HL-60 (cell line): Measurements from ENCODE around the gene PAM16.

ENCODE experiments used
- POLR2AphosphoS5 ChIP-seq: IDR thresholded peaks from 2 replicates; pipeline ENCODE4 v1.6.1; 2012; ENCODE audit warnings: low read depth
- TF ChIP-seq, protein P1 (sequence below): IDR thresholded peaks from one replicate; pipeline ENCODE4 v1.5.1; 2011; ENCODE audit warnings: low read length, control low read depth, inconsistent platforms; ENCODE audit not compliant: insufficient read depth

DNA sequence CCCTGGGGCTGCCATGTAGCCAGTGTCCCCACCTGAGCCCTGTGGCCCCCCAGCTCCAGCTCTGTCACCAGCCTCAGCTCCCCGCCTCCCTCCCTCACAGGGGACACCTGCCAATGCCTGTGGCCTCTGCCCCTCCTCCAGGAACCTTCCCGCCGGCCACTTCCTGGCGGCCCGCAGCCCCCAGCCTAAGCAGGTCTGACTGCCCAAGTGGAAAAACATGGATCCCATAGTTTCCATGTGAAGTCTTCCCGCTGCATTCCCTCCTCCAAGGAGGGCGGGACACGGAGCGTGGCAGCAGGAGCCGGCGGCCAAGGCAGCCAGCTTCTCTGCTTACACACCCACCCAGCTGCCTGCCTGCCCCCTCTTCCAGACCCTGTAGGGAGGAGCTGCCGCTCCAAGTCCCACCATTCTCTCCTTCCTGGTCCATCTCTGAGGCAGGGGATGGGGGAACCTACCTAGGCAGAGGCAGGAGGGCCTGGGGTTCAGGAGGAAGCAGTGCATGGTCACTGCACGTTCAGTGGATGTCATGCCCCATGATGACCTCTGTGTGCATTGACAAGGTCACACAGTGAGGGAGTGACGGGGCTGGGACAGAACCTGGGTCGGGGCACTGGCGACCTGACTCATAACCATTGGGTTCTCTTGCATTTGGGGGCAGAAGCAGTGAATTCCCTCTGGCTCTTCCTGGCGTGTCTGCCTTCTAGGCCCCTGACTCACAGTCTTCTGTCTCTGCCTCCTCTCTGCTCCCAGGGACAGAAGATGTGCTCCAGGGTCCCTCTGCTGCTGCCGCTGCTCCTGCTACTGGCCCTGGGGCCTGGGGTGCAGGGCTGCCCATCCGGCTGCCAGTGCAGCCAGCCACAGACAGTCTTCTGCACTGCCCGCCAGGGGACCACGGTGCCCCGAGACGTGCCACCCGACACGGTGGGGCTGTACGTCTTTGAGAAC, 29.3 kb upstream of the PAM16 start:
- TF ChIP-seq, protein P1, sequence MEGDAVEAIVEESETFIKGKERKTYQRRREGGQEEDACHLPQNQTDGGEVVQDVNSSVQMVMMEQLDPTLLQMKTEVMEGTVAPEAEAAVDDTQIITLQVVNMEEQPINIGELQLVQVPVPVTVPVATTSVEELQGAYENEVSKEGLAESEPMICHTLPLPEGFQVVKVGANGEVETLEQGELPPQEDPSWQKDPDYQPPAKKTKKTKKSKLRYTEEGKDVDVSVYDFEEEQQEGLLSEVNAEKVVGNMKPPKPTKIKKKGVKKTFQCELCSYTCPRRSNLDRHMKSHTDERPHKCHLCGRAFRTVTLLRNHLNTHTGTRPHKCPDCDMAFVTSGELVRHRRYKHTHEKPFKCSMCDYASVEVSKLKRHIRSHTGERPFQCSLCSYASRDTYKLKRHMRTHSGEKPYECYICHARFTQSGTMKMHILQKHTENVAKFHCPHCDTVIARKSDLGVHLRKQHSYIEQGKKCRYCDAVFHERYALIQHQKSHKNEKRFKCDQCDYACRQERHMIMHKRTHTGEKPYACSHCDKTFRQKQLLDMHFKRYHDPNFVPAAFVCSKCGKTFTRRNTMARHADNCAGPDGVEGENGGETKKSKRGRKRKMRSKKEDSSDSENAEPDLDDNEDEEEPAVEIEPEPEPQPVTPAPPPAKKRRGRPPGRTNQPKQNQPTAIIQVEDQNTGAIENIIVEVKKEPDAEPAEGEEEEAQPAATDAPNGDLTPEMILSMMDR: no peak
- 0 out of 2 replicates have a peak, but pooled peaks have one; percentile 5 for TF ChIP-seq POLR2AphosphoS5
